ENCODE measurements around the gene LMX1A. TPM values are rescaled to one million over a fixed set of nuclear protein-coding genes. Genes with fewer than 3 reads are reported as not detected.

Gene LMX1A
- total RNA-seq = not detected in 2 replicates

DNA sequence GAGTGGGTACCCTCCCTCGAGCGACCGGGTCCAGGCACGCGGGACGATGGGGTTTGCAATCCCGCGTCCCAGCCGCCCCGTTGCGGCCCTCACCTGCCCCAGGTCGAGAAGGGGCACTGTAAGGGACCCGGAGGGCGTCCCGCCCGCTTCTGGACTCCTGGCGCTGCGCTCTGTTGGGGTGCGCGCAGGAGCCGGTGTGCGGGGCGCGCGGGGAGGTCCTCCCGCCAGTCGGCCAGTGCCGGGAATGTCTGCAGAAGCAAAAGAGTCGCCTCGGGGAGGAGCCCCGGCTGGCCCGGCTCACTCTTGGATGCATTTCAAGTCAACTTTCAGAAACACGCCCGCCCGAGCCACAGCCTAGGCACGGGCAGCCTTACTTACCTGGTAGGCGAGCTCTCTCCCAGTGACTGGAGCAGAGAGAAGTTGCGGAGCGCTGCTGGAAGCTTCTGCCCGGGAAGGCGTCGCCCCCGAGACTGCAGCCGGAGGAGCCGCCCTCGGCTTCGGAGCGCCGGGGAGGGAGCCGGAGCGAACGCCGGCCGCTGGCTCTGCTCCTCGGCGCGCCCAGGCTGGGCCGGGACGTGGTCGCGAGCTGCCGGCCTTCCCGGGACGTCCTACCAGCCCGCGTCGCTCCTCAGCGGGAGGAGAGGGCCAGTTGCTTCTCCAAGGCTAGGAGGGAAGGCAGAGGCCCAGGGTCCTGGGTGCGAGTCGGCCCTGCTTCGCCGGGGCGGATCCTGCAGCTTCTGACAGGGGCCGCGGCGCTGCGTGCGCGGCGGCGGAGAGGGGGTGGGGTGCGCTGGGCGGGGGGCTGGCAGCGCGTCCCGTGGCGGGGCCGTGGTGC, at the start of gene LMX1A:
Gene LMX1A, minus strand, starts transcription at position 739 of the 835 bp plus-strand sequence. CDS start 1,156 bp downstream, outside the sequence.

Other genes with a start within 250 kb of the LMX1A start
- gene RXRG, start 88.4 kb upstream of the LMX1A start, total RNA-seq = not detected in 2 replicates
- not detected in 2 replicates for gene LRRC52, start 187.3 kb upstream of the LMX1A start, total RNA-seq

Measured in myometrial cell (primary cell).